Neural cell (in vitro differentiated cells): ENCODE data around the gene ABCA2.
A peak's percentile ranks its signal among the peaks of the same experiment; 100 is the strongest.

Experiments
- CTCF ChIP-seq: fragments of 450-650 bp; IDR thresholded peaks from 2 replicates; pipeline ENCODE4 v1.5.1; 2014; ENCODE audit warnings: antibody characterized with exemption, mild to moderate bottlenecking, moderate library complexity; ENCODE audit not compliant: poor library complexity, severe bottlenecking
- EP300 ChIP-seq: fragments of 450-650 bp; conservative IDR thresholded peaks from 2 replicates; pipeline ENCODE4 v1.6.1; 2014; ENCODE audit warnings: antibody characterized with exemption, mild to moderate bottlenecking, moderate library complexity; ENCODE audit not compliant: poor library complexity, severe bottlenecking
- MXI1 ChIP-seq: fragments of 450-650 bp; conservative IDR thresholded peaks from 2 replicates; pipeline ENCODE4 v1.6.1; 2014; ENCODE audit warnings: antibody characterized with exemption, mild to moderate bottlenecking; ENCODE audit not compliant: poor library complexity, severe bottlenecking
- SMC3 ChIP-seq: fragments of 450-650 bp; conservative IDR thresholded peaks from 2 replicates; pipeline ENCODE4 v1.6.1; 2014; ENCODE audit warnings: antibody characterized with exemption, mild to moderate bottlenecking, moderate library complexity; ENCODE audit not compliant: poor library complexity
- TF ChIP-seq, protein P1 (sequence below): IDR thresholded peaks from 2 replicates; pipeline ENCODE4 v1.6.1; 2012; ENCODE audit warnings: borderline replicate concordance

- TF ChIP-seq MXI1 (peak; percentile 24), SMC3 (no peak), EP300 (no peak), CTCF (peak; percentile 36)
- TF ChIP-seq, protein P1, sequence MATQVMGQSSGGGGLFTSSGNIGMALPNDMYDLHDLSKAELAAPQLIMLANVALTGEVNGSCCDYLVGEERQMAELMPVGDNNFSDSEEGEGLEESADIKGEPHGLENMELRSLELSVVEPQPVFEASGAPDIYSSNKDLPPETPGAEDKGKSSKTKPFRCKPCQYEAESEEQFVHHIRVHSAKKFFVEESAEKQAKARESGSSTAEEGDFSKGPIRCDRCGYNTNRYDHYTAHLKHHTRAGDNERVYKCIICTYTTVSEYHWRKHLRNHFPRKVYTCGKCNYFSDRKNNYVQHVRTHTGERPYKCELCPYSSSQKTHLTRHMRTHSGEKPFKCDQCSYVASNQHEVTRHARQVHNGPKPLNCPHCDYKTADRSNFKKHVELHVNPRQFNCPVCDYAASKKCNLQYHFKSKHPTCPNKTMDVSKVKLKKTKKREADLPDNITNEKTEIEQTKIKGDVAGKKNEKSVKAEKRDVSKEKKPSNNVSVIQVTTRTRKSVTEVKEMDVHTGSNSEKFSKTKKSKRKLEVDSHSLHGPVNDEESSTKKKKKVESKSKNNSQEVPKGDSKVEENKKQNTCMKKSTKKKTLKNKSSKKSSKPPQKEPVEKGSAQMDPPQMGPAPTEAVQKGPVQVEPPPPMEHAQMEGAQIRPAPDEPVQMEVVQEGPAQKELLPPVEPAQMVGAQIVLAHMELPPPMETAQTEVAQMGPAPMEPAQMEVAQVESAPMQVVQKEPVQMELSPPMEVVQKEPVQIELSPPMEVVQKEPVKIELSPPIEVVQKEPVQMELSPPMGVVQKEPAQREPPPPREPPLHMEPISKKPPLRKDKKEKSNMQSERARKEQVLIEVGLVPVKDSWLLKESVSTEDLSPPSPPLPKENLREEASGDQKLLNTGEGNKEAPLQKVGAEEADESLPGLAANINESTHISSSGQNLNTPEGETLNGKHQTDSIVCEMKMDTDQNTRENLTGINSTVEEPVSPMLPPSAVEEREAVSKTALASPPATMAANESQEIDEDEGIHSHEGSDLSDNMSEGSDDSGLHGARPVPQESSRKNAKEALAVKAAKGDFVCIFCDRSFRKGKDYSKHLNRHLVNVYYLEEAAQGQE: peak; percentile 17
Observed at GRCh38 chr9:137028263-137029057, 423 bp upstream of the ABCA2 start.
